ENCODE data around the gene AHCYL2. TPM values are rescaled to one million over a fixed set of nuclear protein-coding genes. Genes with fewer than 3 reads are reported as not detected.

AHCYL2 gene
- total and polyA plus RNA-seq, 12 donors: 6.6 to 57.1 (median 21.7) TPM

DNA sequence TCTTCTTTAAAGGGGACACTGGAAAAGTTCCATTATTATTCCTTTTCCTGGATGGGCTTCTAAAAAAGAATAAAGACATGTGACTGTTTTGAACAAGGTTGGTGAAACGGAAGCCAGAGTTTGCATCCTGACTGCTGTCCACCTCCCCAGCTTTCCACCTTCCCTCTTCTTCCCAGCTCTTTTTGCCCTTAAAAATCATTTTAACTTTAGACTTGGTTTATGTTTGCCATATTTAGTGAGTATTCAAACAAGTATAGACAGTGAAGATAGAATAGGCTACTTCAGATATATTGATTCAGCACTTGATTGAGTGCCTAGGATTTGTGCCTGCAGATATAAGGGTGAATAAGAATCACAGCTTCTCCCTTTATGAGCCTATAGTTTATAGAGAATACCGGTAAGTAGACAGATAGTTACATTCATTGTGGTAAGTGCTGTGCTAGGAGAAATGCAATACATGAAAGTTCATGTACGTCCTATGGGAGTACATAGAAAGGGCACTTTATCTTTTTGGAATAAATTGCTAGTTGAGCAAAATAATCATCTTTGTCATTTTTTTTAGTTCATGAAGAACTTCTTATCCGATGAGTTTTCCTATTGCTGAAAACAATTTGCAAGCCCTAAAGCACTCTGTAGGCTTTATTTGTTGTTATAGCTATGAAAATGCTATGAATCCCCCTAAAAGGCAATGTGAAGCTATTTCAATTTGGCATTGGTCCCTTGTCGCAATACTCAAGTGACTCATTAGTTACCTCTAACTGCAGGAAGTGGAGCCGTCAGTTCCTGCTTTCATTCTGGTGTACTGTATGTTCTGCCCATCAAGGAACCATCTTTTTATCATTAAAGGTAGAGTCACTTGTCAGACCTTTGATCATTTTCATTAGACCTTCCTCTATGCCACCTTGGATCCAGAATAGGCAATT, 152.2 kb downstream of the AHCYL2 start:
- Histone ChIP-seq H3K9me3 (replicated peaks in 1 of 3) (no peaks in the 10 kb centered on the region), H3K4me3 (no peak overlapping the region), H3K27me3 (no peaks in the 10 kb centered on the region), H3K4me1 (replicated peaks in 1 of 2) (peaks cover 9 to 13% of the 10 kb centered on the region in 2 donors), H3K36me3 (replicated peaks in 1 of 2) (no peaks in the 10 kb centered on the region), H3K27ac (no peak overlapping the region)
- intact Hi-C loops (cut with DNase I): no loop called here
- TF ChIP-seq, protein P1, sequence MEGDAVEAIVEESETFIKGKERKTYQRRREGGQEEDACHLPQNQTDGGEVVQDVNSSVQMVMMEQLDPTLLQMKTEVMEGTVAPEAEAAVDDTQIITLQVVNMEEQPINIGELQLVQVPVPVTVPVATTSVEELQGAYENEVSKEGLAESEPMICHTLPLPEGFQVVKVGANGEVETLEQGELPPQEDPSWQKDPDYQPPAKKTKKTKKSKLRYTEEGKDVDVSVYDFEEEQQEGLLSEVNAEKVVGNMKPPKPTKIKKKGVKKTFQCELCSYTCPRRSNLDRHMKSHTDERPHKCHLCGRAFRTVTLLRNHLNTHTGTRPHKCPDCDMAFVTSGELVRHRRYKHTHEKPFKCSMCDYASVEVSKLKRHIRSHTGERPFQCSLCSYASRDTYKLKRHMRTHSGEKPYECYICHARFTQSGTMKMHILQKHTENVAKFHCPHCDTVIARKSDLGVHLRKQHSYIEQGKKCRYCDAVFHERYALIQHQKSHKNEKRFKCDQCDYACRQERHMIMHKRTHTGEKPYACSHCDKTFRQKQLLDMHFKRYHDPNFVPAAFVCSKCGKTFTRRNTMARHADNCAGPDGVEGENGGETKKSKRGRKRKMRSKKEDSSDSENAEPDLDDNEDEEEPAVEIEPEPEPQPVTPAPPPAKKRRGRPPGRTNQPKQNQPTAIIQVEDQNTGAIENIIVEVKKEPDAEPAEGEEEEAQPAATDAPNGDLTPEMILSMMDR (IDR thresholded peaks at IDR 0.05): peak in 1 of 6 experiments; percentile 10
- TF ChIP-seq POLR2A (IDR thresholded peaks at IDR 0.05): no peak
- WGBS, 4 donors: 72 to 78% (median 77%) methylated on average over 6 of the region's 6 CpGs
- no peak for DNase-seq

DNA sequence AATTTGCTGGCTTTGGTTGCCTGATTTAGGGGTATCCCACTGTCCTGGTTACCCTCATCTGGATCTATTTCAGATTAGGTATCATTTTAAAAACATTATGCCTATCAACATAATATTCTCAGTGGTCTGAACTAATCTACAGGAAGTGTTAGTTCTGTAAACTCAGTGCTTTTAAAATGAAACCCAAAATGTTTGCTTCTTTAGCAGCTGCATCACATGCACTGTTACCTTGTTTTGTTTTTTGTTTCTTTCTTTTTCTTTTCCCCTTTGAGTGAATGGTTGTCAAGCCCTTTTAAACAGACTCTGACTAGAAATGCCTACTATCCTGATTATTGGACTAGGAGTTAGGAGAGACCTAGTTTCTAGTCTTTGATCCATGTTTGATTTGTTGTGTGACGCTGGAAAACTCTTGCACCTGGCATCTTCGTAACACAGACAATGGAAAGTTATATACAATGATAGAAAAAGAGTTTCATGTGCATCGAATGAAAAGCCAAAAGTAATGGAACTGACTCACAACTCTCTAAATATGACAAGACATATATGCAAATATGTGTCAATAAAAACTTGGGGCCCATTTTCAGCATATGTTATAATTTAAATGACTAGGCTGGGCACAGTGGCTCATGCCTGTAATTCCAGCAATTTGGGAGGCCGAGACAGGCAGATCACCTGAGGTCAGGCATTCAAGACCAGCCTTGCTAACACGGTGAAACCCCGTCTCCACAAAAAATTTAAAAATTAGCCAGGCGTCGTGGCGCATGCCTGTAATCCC, 157.1 kb downstream of the AHCYL2 start:
- Histone ChIP-seq H3K4me3 (no peak overlapping the region), H3K9me3 (replicated peaks in 1 of 3) (no peaks in the 10 kb centered on the region), H3K36me3 (replicated peaks in 1 of 2) (no peaks in the 10 kb centered on the region), H3K27me3 (no peaks in the 10 kb centered on the region), H3K4me1 (replicated peaks in 1 of 2) (no peaks in the 10 kb centered on the region), H3K27ac (no peak overlapping the region)
- 94 to 98% (median 97%) methylated on average over 9 of the region's 9 CpGs for WGBS, 4 donors
- intact Hi-C loops (cut with DNase I): no loop called here
- DNase-seq: no peak
- no peak for TF ChIP-seq POLR2A (IDR thresholded peaks at IDR 0.05)
- TF ChIP-seq, protein P1 (IDR thresholded peaks at IDR 0.05): no peak

DNA sequence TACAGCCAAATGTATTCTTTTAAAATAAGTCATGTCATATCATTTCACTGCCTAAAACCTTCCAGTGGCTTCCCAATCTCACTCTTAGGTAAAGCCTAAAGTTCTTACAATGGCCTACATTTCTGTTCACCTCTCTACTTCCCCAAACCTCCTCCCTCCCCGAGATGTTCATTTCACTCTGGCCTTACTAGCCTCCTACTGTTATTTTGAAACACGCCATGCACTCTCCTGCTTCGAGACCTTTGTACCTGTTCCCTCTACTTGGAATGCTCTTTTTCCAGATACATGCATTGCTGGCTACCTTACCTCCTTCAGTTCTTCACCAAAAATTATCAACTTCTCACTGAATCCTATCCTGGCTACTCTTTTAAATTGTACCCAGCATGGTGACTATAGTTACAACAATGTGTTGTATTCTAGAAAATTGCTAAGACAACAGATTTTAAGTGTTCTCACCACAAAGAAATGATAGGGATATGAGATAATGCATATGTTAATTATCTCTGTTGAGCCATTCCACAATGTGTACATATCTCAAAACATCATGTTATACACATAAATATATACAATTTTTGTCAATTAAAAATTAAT, 158.8 kb downstream of the AHCYL2 start:
- Histone ChIP-seq H3K4me3 (no peak overlapping the region), H3K27ac (no peak overlapping the region), H3K36me3 (replicated peaks in 1 of 2) (no peaks in the 10 kb centered on the region), H3K27me3 (no peaks in the 10 kb centered on the region), H3K9me3 (replicated peaks in 1 of 3) (no peaks in the 10 kb centered on the region), H3K4me1 (replicated peaks in 1 of 2) (no peaks in the 10 kb centered on the region)
- no peak for DNase-seq
- intact Hi-C loops (cut with DNase I): no loop called here
- 62 to 83% (median 63%) methylated on average over 3 of the region's 3 CpGs for WGBS, 4 donors
- no peak for TF ChIP-seq POLR2A (IDR thresholded peaks at IDR 0.05)
- TF ChIP-seq, protein P1 (IDR thresholded peaks at IDR 0.05): no peak

DNA sequence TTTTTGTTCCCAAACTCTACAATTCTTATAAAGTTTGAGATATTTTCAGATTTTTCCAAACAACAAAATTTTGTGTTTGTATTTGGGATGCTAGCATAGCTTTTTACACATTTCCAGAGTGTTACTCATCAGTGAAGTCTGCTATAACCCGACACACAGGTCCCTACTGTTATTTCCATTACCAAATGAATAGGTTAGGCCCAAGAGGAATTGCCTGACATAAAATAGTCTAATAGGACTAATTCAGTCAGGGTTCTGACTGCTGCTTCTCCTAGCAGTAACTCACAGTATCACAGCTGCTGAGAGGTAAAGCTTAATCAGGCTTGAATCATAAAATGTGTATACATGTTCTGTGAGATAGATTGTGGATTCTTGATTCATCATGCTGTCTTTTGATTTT, 160.3 kb downstream of the AHCYL2 start:
- TF ChIP-seq, protein P1 (IDR thresholded peaks at IDR 0.05): no peak
- no peak for TF ChIP-seq POLR2A (IDR thresholded peaks at IDR 0.05)
- H3K4me1 ChIP-seq (replicated peaks in 1 of 2): no peaks in the 10 kb centered on the region
- no peaks in the 10 kb centered on the region for H3K36me3 ChIP-seq (replicated peaks in 1 of 2)
- WGBS, 4 donors: 88 to 100% (median 93%) methylated on average over 1 of the region's 1 CpG
- no peak overlapping the region for H3K4me3 ChIP-seq
- intact Hi-C loops (cut with DNase I): no loop called here
- H3K27me3 ChIP-seq: no peaks in the 10 kb centered on the region
- H3K27ac ChIP-seq: no peak overlapping the region
- no peak for DNase-seq
- no peaks in the 10 kb centered on the region for H3K9me3 ChIP-seq (replicated peaks in 1 of 3)

All from adrenal gland (tissue), 12 donors.